ENCODE results near the gene HCST.
"Not testable (repeated sequence)": the region's sequence is repeated elsewhere in the genome, so short reads cannot be mapped to it uniquely, and the experiment has no call there.

Gene HCST

DNA sequence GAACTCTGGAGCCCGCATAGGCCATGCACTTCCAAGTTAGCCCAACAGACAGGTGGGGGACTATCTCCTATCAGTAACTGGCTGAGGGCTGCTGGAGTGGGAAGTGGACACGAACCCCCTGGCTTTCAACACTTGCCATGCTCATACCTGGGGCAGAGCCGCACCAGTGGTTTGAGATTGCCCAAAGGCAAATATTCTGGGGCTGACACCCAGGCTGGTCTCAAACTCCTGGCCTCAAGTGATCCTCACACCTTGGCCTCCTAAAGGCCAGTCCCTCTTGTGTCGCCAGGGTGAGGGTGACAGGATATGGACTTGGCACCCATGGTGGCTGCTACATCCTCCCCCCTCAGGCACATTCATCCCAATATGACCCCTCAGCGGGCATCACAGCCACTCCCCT, 15.1 kb upstream of the HCST start:
- TF ChIP-seq, protein P1, sequence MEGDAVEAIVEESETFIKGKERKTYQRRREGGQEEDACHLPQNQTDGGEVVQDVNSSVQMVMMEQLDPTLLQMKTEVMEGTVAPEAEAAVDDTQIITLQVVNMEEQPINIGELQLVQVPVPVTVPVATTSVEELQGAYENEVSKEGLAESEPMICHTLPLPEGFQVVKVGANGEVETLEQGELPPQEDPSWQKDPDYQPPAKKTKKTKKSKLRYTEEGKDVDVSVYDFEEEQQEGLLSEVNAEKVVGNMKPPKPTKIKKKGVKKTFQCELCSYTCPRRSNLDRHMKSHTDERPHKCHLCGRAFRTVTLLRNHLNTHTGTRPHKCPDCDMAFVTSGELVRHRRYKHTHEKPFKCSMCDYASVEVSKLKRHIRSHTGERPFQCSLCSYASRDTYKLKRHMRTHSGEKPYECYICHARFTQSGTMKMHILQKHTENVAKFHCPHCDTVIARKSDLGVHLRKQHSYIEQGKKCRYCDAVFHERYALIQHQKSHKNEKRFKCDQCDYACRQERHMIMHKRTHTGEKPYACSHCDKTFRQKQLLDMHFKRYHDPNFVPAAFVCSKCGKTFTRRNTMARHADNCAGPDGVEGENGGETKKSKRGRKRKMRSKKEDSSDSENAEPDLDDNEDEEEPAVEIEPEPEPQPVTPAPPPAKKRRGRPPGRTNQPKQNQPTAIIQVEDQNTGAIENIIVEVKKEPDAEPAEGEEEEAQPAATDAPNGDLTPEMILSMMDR (IDR thresholded peaks at IDR 0.05; ENCODE audit: control extremely low read depth, extremely low read depth, low read depth, missing control alignments) = no peak
- ChIA-PET POLR2A (no interaction called here), CTCF (no interaction called here)
- no peak for DNase-seq (ENCODE audit: extremely low spot score)

DNA sequence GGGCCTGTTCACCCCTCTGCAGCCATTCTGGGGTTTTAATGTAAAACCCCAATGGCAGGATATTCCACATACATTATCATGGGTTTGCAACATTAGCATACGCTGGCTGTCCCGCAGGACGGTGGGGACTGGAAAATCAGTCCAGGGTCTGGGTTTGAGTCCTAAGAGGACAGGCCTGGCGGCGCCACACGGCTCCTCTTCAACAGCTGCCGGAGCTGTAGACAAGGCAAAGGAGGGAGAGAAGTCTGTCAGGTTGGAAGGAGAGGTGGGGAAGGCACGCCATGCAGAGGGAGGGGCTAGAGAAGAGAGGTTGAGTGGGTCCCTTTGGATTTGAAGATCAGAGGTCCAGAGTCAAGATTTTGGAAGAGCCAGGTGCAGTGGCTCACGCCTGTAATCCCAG, 13.9 kb upstream of the HCST start:
- ChIA-PET POLR2A (no interaction called here), CTCF (no interaction called here)
- no peak for DNase-seq (ENCODE audit: extremely low spot score)
- TF ChIP-seq, protein P1 (IDR thresholded peaks at IDR 0.05; ENCODE audit: control extremely low read depth, extremely low read depth, low read depth, missing control alignments) = no peak

DNA sequence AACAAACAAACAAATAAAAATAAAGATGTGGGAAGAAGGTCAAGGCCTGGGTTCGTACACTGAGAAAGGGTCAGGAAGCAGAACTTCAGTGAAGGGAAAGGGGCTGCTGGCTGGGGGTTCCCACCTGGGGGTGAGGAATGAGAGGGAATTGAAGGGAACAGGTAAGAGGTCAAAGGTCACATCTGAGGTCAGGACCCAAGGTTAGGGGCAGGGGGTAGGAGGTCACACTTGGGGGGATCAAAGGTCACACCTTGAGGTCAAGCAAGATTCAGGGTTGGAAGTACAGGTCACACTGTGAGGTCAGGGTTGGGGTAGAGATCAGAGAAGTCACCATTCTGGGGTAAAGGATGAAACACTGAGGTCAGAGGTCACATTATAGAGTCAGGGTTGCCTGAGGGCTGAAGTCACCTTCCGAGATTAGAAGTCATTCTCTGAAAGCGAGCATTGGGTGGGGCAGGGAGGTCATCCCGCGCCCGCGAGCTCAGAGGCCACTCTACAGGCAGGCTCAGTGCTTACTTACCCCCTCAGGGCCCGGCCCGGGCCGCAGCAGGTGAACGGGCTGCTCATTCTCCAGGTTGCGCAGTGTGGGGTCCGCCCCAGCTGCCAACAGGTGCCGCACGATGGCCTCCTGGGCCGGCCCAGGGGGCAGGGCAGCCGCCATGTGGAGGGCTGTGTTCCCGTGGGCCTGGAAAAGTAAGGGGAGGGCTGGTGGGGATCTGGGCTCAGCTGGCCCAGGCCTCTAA, 12.8 kb upstream of the HCST start:
- ChIA-PET CTCF (interaction anchor here (6.4 kb wide), 1 partner anchor 8 kb away, joined by 45 read pairs; no protein-coding TSS in a partner anchor), POLR2A (interaction anchor here (0.6 kb wide), 1 partner anchor 110 kb away, joined by 3 read pairs; no protein-coding TSS in a partner anchor)
- DNase-seq (ENCODE audit: extremely low spot score) = no peak
- TF ChIP-seq, protein P1 (IDR thresholded peaks at IDR 0.05; ENCODE audit: control extremely low read depth, extremely low read depth, low read depth, missing control alignments) = no peak

DNA sequence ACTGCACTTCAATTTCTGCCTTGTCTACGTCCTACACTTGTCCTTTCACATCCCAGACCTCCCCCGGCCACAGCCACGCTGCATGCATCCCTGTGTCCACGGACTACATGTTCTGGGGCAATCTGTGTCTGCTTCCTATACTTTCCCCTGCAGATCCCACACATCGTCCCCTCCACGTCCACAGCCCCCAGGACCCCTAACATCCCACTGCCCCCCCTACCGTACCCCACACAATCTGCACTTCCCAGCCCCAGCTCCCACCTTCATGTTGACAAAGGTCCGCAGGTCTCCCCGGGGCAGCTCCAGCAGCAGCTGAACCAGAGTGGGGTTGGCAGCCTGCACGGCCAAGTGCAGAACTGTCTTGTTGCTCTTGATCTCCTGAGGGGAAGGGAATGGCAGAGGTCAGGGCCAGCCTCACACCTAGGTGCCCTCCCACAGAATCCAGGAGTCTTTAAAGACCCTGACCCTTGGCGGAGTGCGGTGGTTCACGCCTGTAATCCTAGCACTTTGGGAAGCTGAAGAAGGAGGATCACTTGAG, 12.1 kb upstream of the HCST start:
- TF ChIP-seq, protein P1 (IDR thresholded peaks at IDR 0.05; ENCODE audit: control extremely low read depth, extremely low read depth, low read depth, missing control alignments) = no peak

DNA sequence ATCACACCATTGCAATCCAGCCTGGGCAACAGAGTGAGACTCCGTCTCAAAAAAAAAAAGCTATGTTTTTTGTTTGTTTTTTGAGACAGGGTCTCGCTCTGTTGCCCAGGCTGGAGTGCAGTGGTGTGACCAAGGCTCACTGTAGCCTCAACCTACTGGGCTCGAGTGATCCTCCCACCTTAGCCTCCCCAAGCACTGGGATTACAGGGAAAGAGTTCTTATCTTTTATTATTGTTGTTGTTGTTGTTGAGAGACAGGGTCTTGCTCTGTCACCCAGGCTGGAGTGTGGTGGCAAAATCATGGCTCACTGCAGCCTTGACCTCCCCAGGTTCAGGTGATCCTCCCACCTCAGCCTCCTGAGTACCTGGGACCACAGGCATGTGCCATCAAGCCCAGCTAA, 10.5 kb upstream of the HCST start:
- POLR2A ChIA-PET; DNase-seq (ENCODE audit: extremely low spot score): not testable (repeated sequence)
- CTCF ChIA-PET = interaction anchor here (1.9 to 6.4 kb wide), 2 partner anchors 10 to 39 kb away, joined by 7 to 45 read pairs; no protein-coding TSS in a partner anchor

More for the DNA sequence above, 12.1 kb upstream of the HCST start:
- DNase-seq (ENCODE audit: extremely low spot score) = no peak
- ChIA-PET CTCF (interaction anchor here (1.9 to 6.4 kb wide), 2 partner anchors 9 to 41 kb away, joined by 7 to 45 read pairs; no protein-coding TSS in a partner anchor), POLR2A (no interaction called here)

DNA sequence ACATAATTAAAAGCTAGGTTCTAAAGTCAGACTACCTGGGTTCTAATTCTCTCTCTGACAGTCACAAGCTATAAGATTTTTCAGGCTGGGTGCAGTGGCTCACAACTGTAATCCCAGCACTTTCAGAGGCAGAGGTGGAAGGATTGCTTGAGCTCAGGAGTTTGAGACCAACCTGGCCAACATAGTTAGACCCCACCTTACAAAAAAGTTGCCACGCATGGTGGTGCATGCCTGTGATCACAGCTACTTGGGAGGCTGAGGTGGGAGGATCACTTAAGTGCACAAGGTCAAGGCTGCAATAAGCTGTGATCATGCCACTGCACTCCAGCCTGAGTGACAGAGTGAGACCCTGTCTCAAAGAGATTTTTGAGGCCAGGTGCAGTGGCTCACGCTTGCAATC, 8.0 kb upstream of the HCST start:
- TF ChIP-seq, protein P1 (IDR thresholded peaks at IDR 0.05; ENCODE audit: control extremely low read depth, extremely low read depth, low read depth, missing control alignments) = no peak
- DNase-seq (ENCODE audit: extremely low spot score) = no peak
- ChIA-PET CTCF (interaction anchor here (1.0 to 6.4 kb wide), 4 partner anchors 9 to 37 kb away, joined by 3 to 45 read pairs (median 15); no protein-coding TSS in a partner anchor), POLR2A (no interaction called here)

All from GM10248 (cell line).